HepG2 (cell line): Measurements from ENCODE around the gene MEIOB. TPM values are rescaled to one million over a fixed set of nuclear protein-coding genes. Genes with fewer than 3 reads are reported as not detected.

Experiments used
- HNF4A ChIP-seq: sonication (generic); formaldehyde crosslinking; IDR thresholded peaks from 2 replicates; pipeline ENCODE4 v1.4.0; 2020; ENCODE audit warnings: missing genetic modification reagents
- IRF1 ChIP-seq: sonication (generic); formaldehyde crosslinking; IDR thresholded peaks from 2 replicates; pipeline ENCODE4 v1.4.0; 2020; ENCODE audit warnings: low read depth, mild to moderate bottlenecking, missing genetic modification reagents
- KLF16 ChIP-seq, 2 experiments: sonication (generic) in 1 of 2; formaldehyde crosslinking in 1 of 2; IDR thresholded peaks; 2 replicates each; pipeline versions ENCODE4 v1.6.1 to v1.8.0; 2016 to 2023; ENCODE audit warnings: missing genetic modification reagents in 2 of 2, missing compliant biosample characterization in 1 of 2
- MEIS2 ChIP-seq: sonication (generic); formaldehyde crosslinking; IDR thresholded peaks from 2 replicates; pipeline ENCODE4 v1.9.0; 2021; ENCODE audit warnings: mild to moderate bottlenecking, missing genetic modification reagents
- RNF2 ChIP-seq: fragments of 450-650 bp; conservative IDR thresholded peaks from 2 replicates; pipeline ENCODE4 v1.6.1; 2016; ENCODE audit warnings: low read depth
- RORA ChIP-seq: sonication (generic); formaldehyde crosslinking; IDR thresholded peaks from 2 replicates; pipeline ENCODE4 v1.5.0; 2020; ENCODE audit warnings: mild to moderate bottlenecking, missing genetic modification reagents, moderate library complexity
- SOX13 ChIP-seq, 3 experiments: fragments of 450-650 bp in 1 of 3; sonication (generic) in 1 of 3; formaldehyde crosslinking in 1 of 3; IDR thresholded peaks in 2 of 3; conservative IDR thresholded peaks in 1 of 3; 2 replicates each; pipeline versions ENCODE4 v1.5.0 to v1.6.1; 2016 to 2020; ENCODE audit warnings: antibody characterized with exemption in 1 of 3, mild to moderate bottlenecking in 1 of 3, missing compliant biosample characterization in 1 of 3, missing genetic modification reagents in 1 of 3, moderate library complexity in 1 of 3
- SRSF4 ChIP-seq: fragments of 200-400 bp; formaldehyde crosslinking; IDR thresholded peaks from one replicate; pipeline ENCODE4 v1.6.1; 2018; ENCODE audit warnings: mild to moderate bottlenecking, low read depth, low read length, moderate library complexity; ENCODE audit not compliant: poor library complexity, severe bottlenecking
- THAP11 ChIP-seq: IDR thresholded peaks from 2 replicates; pipeline ENCODE4 v1.6.1; 2016; ENCODE audit warnings: missing biosample characterization, missing genetic modification reagents
- ZFP90 ChIP-seq: sonication (generic); formaldehyde crosslinking; IDR thresholded peaks from 2 replicates; pipeline ENCODE4 v1.8.0; 2022; ENCODE audit warnings: missing genetic modification reagents, mild to moderate bottlenecking, inconsistent platforms, borderline replicate concordance
- ZMYM2 ChIP-seq: sonication (generic); formaldehyde crosslinking; IDR thresholded peaks from 2 replicates; pipeline ENCODE4 v1.8.0; 2022; ENCODE audit warnings: mild to moderate bottlenecking, missing genetic modification reagents
- polyA plus RNA-seq, 8 experiments: library from polyadenylated mRNA; depleted of rRNA in 3 of 8; stranded (reverse) in 7 of 8; unstranded in 1 of 8; fragments of >200 nt; fragmentation: Illumina TruSeq in 4 of 8; extraction: Trizol in 4 of 8; gene quantifications; 2 replicates each; pipeline versions ENCODE4 v1.2.1 to v1.2.3, GENCODE V29; 2011 to 2016; ENCODE audit warnings: low read depth in 4 of 8, missing spikeins in 1 of 8, mixed read lengths in 1 of 8; ENCODE audit not compliant: insufficient read depth in 1 of 8
- total RNA-seq, 5 experiments: library from RNA; depleted of rRNA; stranded (reverse); fragments of >200 nt; fragmentation: Illumina TruSeq; extraction: Trizol; gene quantifications; 2 replicates each; pipeline ENCODE4 v1.2.3, GENCODE V29; 2016; ENCODE audit warnings: low read depth in 1 of 5
- TF ChIP-seq, protein P1 (sequence below): sonication (generic); formaldehyde crosslinking; IDR thresholded peaks from 2 replicates; pipeline ENCODE4 v1.4.0; 2020; ENCODE audit warnings: missing genetic modification reagents, borderline replicate concordance
- TF ChIP-seq, protein P2 (sequence below): sonication (generic); formaldehyde crosslinking; IDR thresholded peaks from 2 replicates; pipeline ENCODE4 v1.5.0; 2020; ENCODE audit warnings: missing genetic modification reagents
- TF ChIP-seq, protein P3 (sequence below), 2 experiments: sonication (generic) in 1 of 2; formaldehyde crosslinking in 1 of 2; IDR thresholded peaks; 2 replicates each; pipeline versions ENCODE4 v1.5.1 to v1.6.1; 2011 to 2020; ENCODE audit warnings: borderline replicate concordance in 1 of 2, low read depth in 1 of 2, low read length in 1 of 2, mild to moderate bottlenecking in 1 of 2, missing genetic modification reagents in 1 of 2, moderate library complexity in 1 of 2

The MEIOB gene
- total and polyA plus RNA-seq, 2 of the 13 experiments (the other 11 are each of a cell fraction or from before 2014, with no cell fraction given): 0.17 TPM; not detected in 1

GRCh38 chr16:1794221-1794871, 77.6 kb downstream of the MEIOB start (continued):
- TF ChIP-seq, protein P1, sequence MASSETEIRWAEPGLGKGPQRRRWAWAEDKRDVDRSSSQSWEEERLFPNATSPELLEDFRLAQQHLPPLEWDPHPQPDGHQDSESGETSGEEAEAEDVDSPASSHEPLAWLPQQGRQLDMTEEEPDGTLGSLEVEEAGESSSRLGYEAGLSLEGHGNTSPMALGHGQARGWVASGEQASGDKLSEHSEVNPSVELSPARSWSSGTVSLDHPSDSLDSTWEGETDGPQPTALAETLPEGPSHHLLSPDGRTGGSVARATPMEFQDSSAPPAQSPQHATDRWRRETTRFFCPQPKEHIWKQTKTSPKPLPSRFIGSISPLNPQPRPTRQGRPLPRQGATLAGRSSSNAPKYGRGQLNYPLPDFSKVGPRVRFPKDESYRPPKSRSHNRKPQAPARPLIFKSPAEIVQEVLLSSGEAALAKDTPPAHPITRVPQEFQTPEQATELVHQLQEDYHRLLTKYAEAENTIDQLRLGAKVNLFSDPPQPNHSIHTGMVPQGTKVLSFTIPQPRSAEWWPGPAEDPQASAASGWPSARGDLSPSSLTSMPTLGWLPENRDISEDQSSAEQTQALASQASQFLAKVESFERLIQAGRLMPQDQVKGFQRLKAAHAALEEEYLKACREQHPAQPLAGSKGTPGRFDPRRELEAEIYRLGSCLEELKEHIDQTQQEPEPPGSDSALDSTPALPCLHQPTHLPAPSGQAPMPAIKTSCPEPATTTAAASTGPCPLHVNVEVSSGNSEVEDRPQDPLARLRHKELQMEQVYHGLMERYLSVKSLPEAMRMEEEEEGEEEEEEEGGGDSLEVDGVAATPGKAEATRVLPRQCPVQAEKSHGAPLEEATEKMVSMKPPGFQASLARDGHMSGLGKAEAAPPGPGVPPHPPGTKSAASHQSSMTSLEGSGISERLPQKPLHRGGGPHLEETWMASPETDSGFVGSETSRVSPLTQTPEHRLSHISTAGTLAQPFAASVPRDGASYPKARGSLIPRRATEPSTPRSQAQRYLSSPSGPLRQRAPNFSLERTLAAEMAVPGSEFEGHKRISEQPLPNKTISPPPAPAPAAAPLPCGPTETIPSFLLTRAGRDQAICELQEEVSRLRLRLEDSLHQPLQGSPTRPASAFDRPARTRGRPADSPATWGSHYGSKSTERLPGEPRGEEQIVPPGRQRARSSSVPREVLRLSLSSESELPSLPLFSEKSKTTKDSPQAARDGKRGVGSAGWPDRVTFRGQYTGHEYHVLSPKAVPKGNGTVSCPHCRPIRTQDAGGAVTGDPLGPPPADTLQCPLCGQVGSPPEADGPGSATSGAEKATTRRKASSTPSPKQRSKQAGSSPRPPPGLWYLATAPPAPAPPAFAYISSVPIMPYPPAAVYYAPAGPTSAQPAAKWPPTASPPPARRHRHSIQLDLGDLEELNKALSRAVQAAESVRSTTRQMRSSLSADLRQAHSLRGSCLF (CRISPR knock-in tag): no peak
- TF ChIP-seq KLF16 (CRISPR knock-in tag; IDR thresholded peaks at IDR 0.05): peak in 1 of 2 experiments; percentile 39; a peak in 1 of 4 replicates
- TF ChIP-seq, protein P2, sequence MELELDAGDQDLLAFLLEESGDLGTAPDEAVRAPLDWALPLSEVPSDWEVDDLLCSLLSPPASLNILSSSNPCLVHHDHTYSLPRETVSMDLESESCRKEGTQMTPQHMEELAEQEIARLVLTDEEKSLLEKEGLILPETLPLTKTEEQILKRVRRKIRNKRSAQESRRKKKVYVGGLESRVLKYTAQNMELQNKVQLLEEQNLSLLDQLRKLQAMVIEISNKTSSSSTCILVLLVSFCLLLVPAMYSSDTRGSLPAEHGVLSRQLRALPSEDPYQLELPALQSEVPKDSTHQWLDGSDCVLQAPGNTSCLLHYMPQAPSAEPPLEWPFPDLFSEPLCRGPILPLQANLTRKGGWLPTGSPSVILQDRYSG (CRISPR knock-in tag): no peak
- no peak for TF ChIP-seq SOX13 (IDR thresholded peaks at IDR 0.05)
- peak in 1 of 2 experiments; percentile 45; a peak in 2 of 4 replicates for TF ChIP-seq SOX13 (CRISPR knock-in tag; conservative IDR thresholded peaks at IDR 0.05 in 1 of 2, IDR thresholded peaks at IDR 0.05 in 1 of 2)
- TF ChIP-seq, protein P3, sequence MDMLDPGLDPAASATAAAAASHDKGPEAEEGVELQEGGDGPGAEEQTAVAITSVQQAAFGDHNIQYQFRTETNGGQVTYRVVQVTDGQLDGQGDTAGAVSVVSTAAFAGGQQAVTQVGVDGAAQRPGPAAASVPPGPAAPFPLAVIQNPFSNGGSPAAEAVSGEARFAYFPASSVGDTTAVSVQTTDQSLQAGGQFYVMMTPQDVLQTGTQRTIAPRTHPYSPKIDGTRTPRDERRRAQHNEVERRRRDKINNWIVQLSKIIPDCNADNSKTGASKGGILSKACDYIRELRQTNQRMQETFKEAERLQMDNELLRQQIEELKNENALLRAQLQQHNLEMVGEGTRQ (IDR thresholded peaks at IDR 0.05; ENCODE audit: low read depth, low read length): no peak
- TF ChIP-seq, protein P3 (CRISPR knock-in tag; IDR thresholded peaks at IDR 0.05; ENCODE audit: borderline replicate concordance): no peak
- peak; percentile 48; the same call in 1 of the 2 replicates for TF ChIP-seq ZFP90 (CRISPR knock-in tag)
- no peak for TF ChIP-seq ZMYM2 (CRISPR knock-in tag)
- TF ChIP-seq HNF4A (CRISPR knock-in tag): no peak
- TF ChIP-seq RNF2: no peak
- TF ChIP-seq SRSF4: no peak
- no peak for TF ChIP-seq IRF1 (CRISPR knock-in tag)
- peak; percentile 50; the same call in 1 of the 2 replicates for TF ChIP-seq THAP11 (CRISPR knock-in tag)
- TF ChIP-seq RORA (CRISPR knock-in tag): no peak
- TF ChIP-seq MEIS2 (CRISPR knock-in tag): no peak
